GM12891 (cell line): Measurements from ENCODE around the gene HSPA1B.

Experiments
- PAX5 ChIP-seq: IDR thresholded peaks from 2 replicates; pipeline ENCODE4 v1.6.1; 2011; ENCODE audit warnings: low read length, moderate library complexity, mild to moderate bottlenecking; ENCODE audit not compliant: insufficient read depth, severe bottlenecking
- POLR2A ChIP-seq: IDR thresholded peaks from 2 replicates; pipeline ENCODE4 v1.6.1; 2011; ENCODE audit warnings: low read depth, low read length, control low read depth
- POLR2AphosphoS5 ChIP-seq: IDR thresholded peaks from 2 replicates; pipeline ENCODE4 v1.6.1; 2011; ENCODE audit warnings: low read depth, low read length, control low read depth
- POU2F2 ChIP-seq: IDR thresholded peaks from 2 replicates; pipeline ENCODE4 v1.6.1; 2011; ENCODE audit warnings: low read depth, mild to moderate bottlenecking, control low read depth, low read length, moderate library complexity
- TAF1 ChIP-seq: IDR thresholded peaks from 2 replicates; pipeline ENCODE4 v1.6.1; 2011; ENCODE audit warnings: low read depth, low read length, control low read depth

DNA sequence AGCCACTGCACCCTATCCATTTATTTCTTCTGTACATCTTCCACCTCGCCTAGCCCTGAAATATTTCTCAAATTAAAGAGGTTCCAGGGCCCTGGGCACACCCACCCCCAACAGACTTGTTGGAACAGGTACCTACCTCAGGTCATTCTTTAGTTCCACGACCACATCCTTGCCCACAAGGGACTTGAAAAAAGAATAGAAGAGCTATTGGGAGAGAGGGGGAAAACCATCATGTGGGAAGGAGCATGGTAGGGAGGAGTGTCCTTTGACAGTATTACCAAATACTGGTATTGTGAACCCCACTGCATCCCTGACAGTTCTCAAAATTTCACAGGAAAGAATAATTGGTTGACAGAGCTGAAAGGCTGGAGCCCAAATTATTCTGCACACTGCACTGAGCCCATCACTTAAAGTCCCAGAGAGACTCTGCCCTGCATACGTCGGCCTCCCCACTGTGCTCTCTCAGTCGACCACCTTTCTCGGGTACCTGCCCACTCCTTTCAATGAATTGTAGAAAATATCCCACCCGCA is 21.5 kb upstream of the HSPA1B start:
- TF ChIP-seq TAF1 (no peak), POLR2A (no peak), POLR2AphosphoS5 (no peak), PAX5 (no peak), POU2F2 (no peak)
